HG03097 (cell line): Measurements from ENCODE around the gene HS3ST3B1.

Source experiments
- ATAC-seq: cut with Tn5 transposase; IDR thresholded peaks from one replicate; pipeline ENCODE4 v1.9.1; 2021; ENCODE audit not compliant: unreplicated experiment, low FRiP score

Gene HS3ST3B1

GRCh38 chr17:14398766-14399165 lies 97.9 kb downstream of the HS3ST3B1 start:
- ATAC-seq: no peak
